OCI-LY3 (cell line): ENCODE results near the gene ERN1.

Experiments
- H2AFZ ChIP-seq: fragments of 200-600, 300-600 bp; shearing (Covaris generic); 2 replicates; pipeline ENCODE4 v1.6.0; 2014; ENCODE audit warnings: antibody characterized with exemption, low read depth, low read length
- H3K27ac ChIP-seq: fragments of 200-600, 300-600 bp; sonication (generic); 2 replicates; pipeline ENCODE4 v1.5.1; 2014; ENCODE audit warnings: mild to moderate bottlenecking, low read length, moderate library complexity, mixed read lengths
- H3K27me3 ChIP-seq: fragments of 200-600, 300-600 bp; sonication (generic); 2 replicates; pipeline ENCODE4 v1.6.1; 2014; ENCODE audit warnings: low read depth, low read length, mixed read lengths
- H3K36me3 ChIP-seq: fragments of 200-600, 300-600 bp; sonication (generic); replicated peaks from 2 replicates; pipeline ENCODE3; 2014; ENCODE audit warnings: low read depth, low read length, mixed read lengths
- H3K4me1 ChIP-seq: fragments of 300-600, 200-600 bp; sonication (generic); 2 replicates; pipeline ENCODE4 v1.6.1; 2014; ENCODE audit warnings: low read length, mixed read lengths
- H3K4me2 ChIP-seq: fragments of 200-600, 300-600 bp; sonication (generic); 2 replicates; pipeline ENCODE4 v1.6.1; 2014; ENCODE audit warnings: low read length, mixed read lengths
- H3K4me3 ChIP-seq: fragments of 300-600, 200-600 bp; sonication (generic); 2 replicates; pipeline ENCODE4 v1.5.1; 2014; ENCODE audit warnings: antibody characterized with exemption, mild to moderate bottlenecking, low read length, moderate library complexity
- H3K79me2 ChIP-seq: fragments of 300-600, 200-600 bp; shearing (Covaris generic); 2 replicates; pipeline ENCODE4 v1.6.1; 2014; ENCODE audit warnings: mild to moderate bottlenecking, low read length, mixed read lengths
- H3K9ac ChIP-seq: fragments of 300-600, 200-600 bp; shearing (Covaris generic); 2 replicates; pipeline ENCODE4 v1.6.0; 2014; ENCODE audit warnings: mild to moderate bottlenecking, low read length, moderate library complexity
- H3K9me3 ChIP-seq: fragments of 200-600, 300-600 bp; shearing (Covaris generic); 2 replicates; pipeline ENCODE4 v1.6.1; 2014; ENCODE audit warnings: low read length, mixed read lengths; ENCODE audit not compliant: insufficient read depth
- H4K20me1 ChIP-seq: fragments of 200-600, 300-600 bp; sonication (generic); 2 replicates; pipeline ENCODE4 v1.6.1; 2016; ENCODE audit warnings: low read length, mixed read lengths; ENCODE audit not compliant: insufficient read depth
- CTCF ChIP-seq: fragments of 200-600, 300-600 bp; sonication (generic); IDR thresholded peaks from 2 replicates; pipeline ENCODE4 v1.5.1; 2014; ENCODE audit warnings: antibody characterized with exemption, low read length, low read depth
- EZH2phosphoT487 ChIP-seq: fragments of 200-600 bp; shearing (Covaris generic); IDR thresholded peaks from 2 replicates; pipeline ENCODE4 v1.6.1; 2018; ENCODE audit warnings: antibody characterized with exemption, mixed run types, low read depth

The ERN1 gene

GRCh38 chr17:64150237-64151015 is 20.5 kb upstream of the ERN1 start:
- H3K9ac ChIP-seq = no peak overlapping the region
- no peak overlapping the region for H3K4me3 ChIP-seq
- no peaks in the 10 kb centered on the region for H3K9me3 ChIP-seq
- H3K4me1 ChIP-seq = peaks cover 17% of the 10 kb centered on the region
- no peak for TF ChIP-seq EZH2phosphoT487
- TF ChIP-seq CTCF = no peak
- H4K20me1 ChIP-seq = no peaks in the 10 kb centered on the region
- no peak overlapping the region for H3K27ac ChIP-seq
- no peak overlapping the region for H3K4me2 ChIP-seq
- H3K79me2 ChIP-seq = peaks cover 23% of the 10 kb centered on the region
- no peak overlapping the region for H2AFZ ChIP-seq
- H3K27me3 ChIP-seq = no peaks in the 10 kb centered on the region; the same call in 1 of the 2 replicates
- peaks cover 21% of the 10 kb centered on the region for H3K36me3 ChIP-seq

- Histone ChIP-seq H4K20me1 (no peaks in the 10 kb centered on the region), H3K4me1 (peaks cover 21% of the 10 kb centered on the region), H3K27me3 (no peaks in the 10 kb centered on the region; the same call in 1 of the 2 replicates), H3K9me3 (no peaks in the 10 kb centered on the region), H3K4me3 (no peak overlapping the region), H3K36me3 (peaks cover 21% of the 10 kb centered on the region), H2AFZ (no peak overlapping the region), H3K4me2 (no peak overlapping the region), H3K9ac (no peak overlapping the region), H3K79me2 (peaks cover 23% of the 10 kb centered on the region), H3K27ac (no peak overlapping the region)
- TF ChIP-seq CTCF (no peak), EZH2phosphoT487 (no peak)
Observed at GRCh38 chr17:64149196-64149595, 19.3 kb upstream of the ERN1 start.

GRCh38 chr17:64148699-64149098 is 18.8 kb upstream of the ERN1 start:
- Histone ChIP-seq H3K79me2 (peaks cover 23% of the 10 kb centered on the region), H3K27ac (peak overlapping the region; percentile 79), H3K27me3 (no peaks in the 10 kb centered on the region; the same call in 1 of the 2 replicates), H3K9me3 (no peaks in the 10 kb centered on the region), H3K4me1 (peaks cover 21% of the 10 kb centered on the region), H3K4me3 (no peak overlapping the region), H3K9ac (no peak overlapping the region), H3K4me2 (no peak overlapping the region), H4K20me1 (no peaks in the 10 kb centered on the region), H3K36me3 (peaks cover 21% of the 10 kb centered on the region), H2AFZ (no peak overlapping the region)
- TF ChIP-seq CTCF (no peak), EZH2phosphoT487 (no peak)

GRCh38 chr17:64148017-64148631 is 18.2 kb upstream of the ERN1 start:
- Histone ChIP-seq H3K27ac (peak overlapping the region; percentile 79), H3K79me2 (peaks cover 23% of the 10 kb centered on the region), H3K36me3 (peaks cover 21% of the 10 kb centered on the region), H3K4me2 (peak overlapping the region; percentile 92), H3K9ac (peak overlapping the region; percentile 93), H3K4me3 (peak overlapping the region; percentile 84), H3K9me3 (no peaks in the 10 kb centered on the region), H2AFZ (no peak overlapping the region), H3K27me3 (no peaks in the 10 kb centered on the region; the same call in 1 of the 2 replicates), H4K20me1 (no peaks in the 10 kb centered on the region), H3K4me1 (peaks cover 21% of the 10 kb centered on the region)
- no peak for TF ChIP-seq EZH2phosphoT487
- no peak for TF ChIP-seq CTCF
